Small intestine (tissue), 7 donors: ENCODE measurements around the gene SEMA3B. TPM values are rescaled to one million over a fixed set of nuclear protein-coding genes. Genes with fewer than 3 reads are reported as not detected.

Experiments used
- DNase-seq, 2 donors: peaks; one replicate each; pipeline versions ENCODE4 v3.0.0 to v3.0.0-alpha.2; 2013
- FAIRE-seq: peaks from 2 replicates; lab custom pipeline; 2012; peaks lifted over from hg19 to GRCh38; lab: Jason Lieb, UNC
- H3K27ac ChIP-seq, 3 donors: one replicate each; pipeline ENCODE4 v1.5.1; 2013; ENCODE audit warnings: low read length in 2 of 3, mild to moderate bottlenecking in 2 of 3, control low read depth in 1 of 3, inconsistent platforms in 1 of 3, low read depth in 1 of 3, moderate library complexity in 1 of 3
- H3K27me3 ChIP-seq, 3 donors: one replicate each; pipeline ENCODE4 v1.6.1; 2013; ENCODE audit warnings: low read length in 3 of 3, inconsistent platforms in 1 of 3; ENCODE audit not compliant: control insufficient read depth in 3 of 3, insufficient read depth in 3 of 3
- H3K36me3 ChIP-seq, 3 donors: one replicate each; pipeline ENCODE4 v1.6.1; 2013; ENCODE audit warnings: low read length in 3 of 3, inconsistent platforms in 1 of 3, low read depth in 1 of 3, mild to moderate bottlenecking in 1 of 3, moderate library complexity in 1 of 3; ENCODE audit not compliant: control insufficient read depth in 3 of 3, insufficient read depth in 2 of 3
- H3K4me1 ChIP-seq, 3 donors: one replicate each; pipeline ENCODE4 v1.6.1; 2013; ENCODE audit warnings: low read length in 2 of 3, inconsistent platforms in 1 of 3, low read depth in 1 of 3, mild to moderate bottlenecking in 1 of 3, moderate library complexity in 1 of 3; ENCODE audit not compliant: control insufficient read depth in 3 of 3, insufficient read depth in 2 of 3
- H3K4me3 ChIP-seq, 3 donors: one replicate each; pipeline ENCODE4 v1.5.1; 2013; ENCODE audit warnings: low read length in 3 of 3, control low read depth in 1 of 3, inconsistent platforms in 1 of 3, low read depth in 1 of 3, mild to moderate bottlenecking in 1 of 3, moderate library complexity in 1 of 3
- H3K9me3 ChIP-seq, 2 donors: one replicate each; pipeline ENCODE4 v1.6.1; 2013; ENCODE audit warnings: low read depth in 1 of 2, low read length in 1 of 2; ENCODE audit not compliant: control insufficient read depth in 2 of 2, insufficient read depth in 1 of 2
- WGBS, 3 donors: extraction: QIAGEN DNeasy Blood & Tissue Kit; methylation state at CpG; one replicate each; pipeline ENCODE4 v1.1.7; 2013; 5-methylcytosine and 5-hydroxymethylcytosine counted together
- polyA plus RNA-seq, 4 donors: library from polyadenylated mRNA; stranded (reverse) in 3 of 4; unstranded in 1 of 4; fragments of 200-250 nt in 3 of 4; fragments of 120-200 nt in 1 of 4; gene quantifications; one replicate each; pipeline versions ENCODE4 v1.2.1 to v1.2.3, GENCODE V29; 2013
- donor health status: healthy with polysubstance abuse.
- donor health status: control.
- donor health status: control.
- donor health status: Bipolar disorder and iron deficiency.
- donor health status: healthy.

Gene SEMA3B
- polyA plus RNA-seq, 4 donors = 39.2 to 204 (median 154) TPM

DNA sequence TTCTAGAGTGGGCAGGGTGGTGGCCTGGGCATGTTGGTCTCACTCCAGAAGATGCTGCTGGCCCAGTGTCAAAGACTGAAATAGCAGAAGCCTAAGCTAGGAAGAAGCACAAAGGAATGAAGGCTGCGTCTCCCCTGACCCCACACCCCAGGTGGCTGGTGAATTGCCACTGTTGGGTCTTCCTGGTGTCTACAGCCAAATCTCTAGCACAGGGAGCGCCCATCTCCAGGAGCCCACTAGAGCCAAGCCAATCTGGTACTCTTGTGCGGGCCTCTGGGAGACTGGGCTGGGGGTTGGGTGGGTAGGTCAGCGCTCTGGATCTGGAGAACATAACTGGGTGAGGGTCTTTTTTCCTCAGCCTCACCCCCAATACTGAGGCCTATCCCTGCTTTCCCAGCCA, 58.2 kb downstream of the SEMA3B start:
- H3K9me3 ChIP-seq = no peaks in the 10 kb centered on the region
- H3K4me1 ChIP-seq = peaks cover 0 to 42% (median 6%) of the 10 kb centered on the region in 3 donors
- peaks cover 14 to 61% (median 14%) of the 10 kb centered on the region in 3 donors for H3K36me3 ChIP-seq
- no peaks in the 10 kb centered on the region for H3K27me3 ChIP-seq
- H3K4me3 ChIP-seq = peak overlapping the region; percentile 89 to 95 (median 95)
- FAIRE-seq (no peak), DNase-seq (no peak)
- 56 to 76% (median 74%) methylated on average over 4 of the region's 4 CpGs for WGBS, 3 donors
- H3K27ac ChIP-seq = peak overlapping the region in 1 of 3 donors; percentile 67

Other genes starting within 250 kb of the SEMA3B start
- 100 to 1,000 TPM in 1 of 4 donors, 10 to 100 TPM in 3; 57.1 to 216 (median 84.3) TPM for gene RBM5, start 180.2 kb upstream of the SEMA3B start, polyA plus RNA-seq
- gene SEMA3F, start 113.8 kb upstream of the SEMA3B start, polyA plus RNA-seq = 10 to 100 TPM in 1 of 4 donors, 1 to 10 TPM in 3; 3.0 to 35.7 (median 4.3) TPM
- not detected for gene GNAT1, start 77.5 kb upstream of the SEMA3B start, polyA plus RNA-seq
- gene SLC38A3, start 63.9 kb upstream of the SEMA3B start, polyA plus RNA-seq = 1 to 10 TPM in 2 of 4 donors, not detected in 2; 2.1 to 2.4 TPM
- 100 to 1,000 TPM in 2 of 4 donors, 10 to 100 TPM in 2; 23.9 to 117 (median 81.9) TPM for gene GNAI2, start 32.9 kb upstream of the SEMA3B start, polyA plus RNA-seq
- under 1 TPM in 3 of 4 donors, not detected in 1; 0.21 to 0.54 (median 0.30) TPM for gene LSMEM2, start 9.9 kb downstream of the SEMA3B start, polyA plus RNA-seq
- gene IFRD2, start 23.3 kb downstream of the SEMA3B start, polyA plus RNA-seq = 10 to 100 TPM; 46.3 to 93.4 (median 71.0) TPM
- gene HYAL3, start 30.3 kb downstream of the SEMA3B start, polyA plus RNA-seq = 1 to 10 TPM; 1.6 to 4.1 (median 2.5) TPM
- 1 to 10 TPM; 2.4 to 8.5 (median 7.3) TPM for gene NAA80, start 30.3 kb downstream of the SEMA3B start, polyA plus RNA-seq
- gene HYAL1, start 34.4 kb downstream of the SEMA3B start, polyA plus RNA-seq = 10 to 100 TPM in 1 of 4 donors, 1 to 10 TPM in 3; 1.1 to 11.1 (median 3.7) TPM
- gene HYAL2, start 53.6 kb downstream of the SEMA3B start, polyA plus RNA-seq = 100 to 1,000 TPM in 1 of 4 donors, 10 to 100 TPM in 3; 11.0 to 124 (median 23.6) TPM
- 10 to 100 TPM; 26.8 to 46.2 (median 30.6) TPM for gene TUSC2, start 59.1 kb downstream of the SEMA3B start, polyA plus RNA-seq
- gene RASSF1, start 71.7 kb downstream of the SEMA3B start, polyA plus RNA-seq = 10 to 100 TPM; 16.3 to 39.0 (median 26.2) TPM
- gene ZMYND10, start 76.6 kb downstream of the SEMA3B start, polyA plus RNA-seq = 1 to 10 TPM in 2 of 4 donors, under 1 TPM in 2; 0.43 to 2.5 (median 1.2) TPM
- 10 to 100 TPM; 16.2 to 31.8 (median 21.3) TPM for gene NPRL2, start 81.6 kb downstream of the SEMA3B start, polyA plus RNA-seq
- 10 to 100 TPM; 25.8 to 39.1 (median 30.9) TPM for gene CYB561D2, start 81.7 kb downstream of the SEMA3B start, polyA plus RNA-seq
- gene TMEM115, start 90.4 kb downstream of the SEMA3B start, polyA plus RNA-seq = 10 to 100 TPM; 24.8 to 49.1 (median 31.0) TPM
- gene CACNA2D2, start 234.5 kb downstream of the SEMA3B start, polyA plus RNA-seq = 1 to 10 TPM in 1 of 4 donors, under 1 TPM in 3; 0.22 to 5.3 (median 0.89) TPM